Measurements from ENCODE around the gene SLX9. TPM values are rescaled to one million over a fixed set of nuclear protein-coding genes. Genes with fewer than 3 reads are reported as not detected.

SLX9 gene
- total RNA-seq, 5 donors from 2014 or later (not counting 1 experiment from before 2014, with no cell fraction given): 16.7 to 32.2 (median 26.7) TPM

GRCh38 chr21:44923480-44924084, 16.2 kb upstream of the SLX9 start:
- H3K4me1 ChIP-seq (ENCODE audit: control insufficient read depth in 1 of 2, extremely low read depth in 1 of 2, insufficient read depth in 2 of 2, low read length in 2 of 2): peaks cover 48 to 71% of the 10 kb centered on the region in 2 experiments
- Mint-ChIP-seq H3K4me3 (peak overlapping the region in 2 of 3 donors; percentile 29 to 100), H3K4me1 (peaks cover 70 to 84% (median 81%) of the 10 kb centered on the region in 3 donors), H3K27me3 (no peaks in the 10 kb centered on the region), H3K36me3 (peaks cover 2% of the 10 kb centered on the region), H3K27ac (peak overlapping the region; percentile 90 to 99), H3K9me3 (no peaks in the 10 kb centered on the region)
- no peaks in the 10 kb centered on the region for H3K9me3 ChIP-seq
- no peak overlapping the region for H3K4me3 ChIP-seq (ENCODE audit: control insufficient read depth in 1 of 2, extremely low read depth in 1 of 2, low read length in 1 of 2)
- no peak for DNase-seq
- POLR2A ChIA-PET: no interaction called here
- H3K27me3 ChIP-seq (replicated peaks in 1 of 2; ENCODE audit: control insufficient read depth in 2 of 2, extremely low read depth in 1 of 2, insufficient read depth in 2 of 2, low read length in 1 of 2): no peaks in the 10 kb centered on the region
- whole genome bisulfite sequencing (ENCODE audit: insufficient coverage): 42% methylated on average over 6 of the region's 10 CpGs
- CTCF ChIA-PET: no interaction called here
- peak overlapping the region; percentile 32 for H3K27ac ChIP-seq (ENCODE audit: low read length)
- ATAC-seq (replicated peaks in 1 of 4): no peak
- peaks cover 0 to under 1% of the 10 kb centered on the region in 2 donors for H3K36me3 ChIP-seq (ENCODE audit: control insufficient read depth in 2 of 2, extremely low read depth in 1 of 2, insufficient read depth in 1 of 2, low read length in 1 of 2)

- H3K4me1 Mint-ChIP-seq: peaks cover 78 to 94% (median 85%) of the 10 kb centered on the region in 3 donors
- CTCF ChIA-PET: interaction anchor here in 1 of 2 donors (0.6 kb wide), 1 partner anchor 14 kb away, joined by 3 read pairs; no protein-coding TSS in a partner anchor
- peak in 1 of 4 experiments; percentile 26 for ATAC-seq (replicated peaks in 1 of 4)
Measured at GRCh38 chr21:44924606-44925377, 15.0 kb upstream of the SLX9 start.

DNA sequence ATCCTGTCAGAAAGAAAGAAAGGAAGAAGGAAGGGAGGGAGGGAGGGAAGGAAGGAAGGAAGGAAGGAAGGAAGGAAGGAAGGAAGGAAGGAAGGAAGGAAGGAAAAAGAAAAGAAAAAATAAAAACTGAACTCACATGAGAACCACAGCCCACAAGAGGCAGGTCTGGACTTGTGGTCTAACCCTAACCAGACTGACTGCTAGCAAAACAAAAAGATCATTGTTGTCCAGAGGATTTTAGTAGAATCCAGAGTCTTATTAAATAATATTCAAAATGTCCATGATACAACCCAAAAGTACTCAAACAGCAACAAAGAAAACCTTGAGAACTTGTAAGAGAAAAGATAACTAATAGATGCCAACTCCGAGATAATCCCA, 14.5 kb upstream of the SLX9 start:
- POLR2A ChIA-PET: interaction anchor here in 1 of 2 donors (0.6 kb wide), 1 partner anchor 31 kb away, joined by 5 read pairs; no protein-coding TSS in a partner anchor
- peak overlapping the region; percentile 73 for H3K27ac ChIP-seq (ENCODE audit: low read length)

More at GRCh38 chr21:44924606-44925377, 15.0 kb upstream of the SLX9 start:
- no peaks in the 10 kb centered on the region for H3K27me3 ChIP-seq (replicated peaks in 1 of 2; ENCODE audit: control insufficient read depth in 2 of 2, extremely low read depth in 1 of 2, insufficient read depth in 2 of 2, low read length in 1 of 2)
- 84% methylated on average over 3 of the region's 10 CpGs for WGBS (ENCODE audit: insufficient coverage)
- Mint-ChIP-seq H3K27me3 (no peaks in the 10 kb centered on the region), H3K36me3 (peaks cover 2% of the 10 kb centered on the region), H3K9me3 (no peaks in the 10 kb centered on the region), H3K4me3 (peak overlapping the region; percentile 41 to 100 (median 57)), H3K27ac (peak overlapping the region; percentile 90 to 99)
- H3K4me3 ChIP-seq (ENCODE audit: control insufficient read depth in 1 of 2, extremely low read depth in 1 of 2, low read length in 1 of 2): peak overlapping the region in 1 of 2 donors; percentile 15
- no peaks in the 10 kb centered on the region for H3K9me3 ChIP-seq
- no peaks in the 10 kb centered on the region for H3K36me3 ChIP-seq (ENCODE audit: control insufficient read depth in 2 of 2, extremely low read depth in 1 of 2, insufficient read depth in 1 of 2, low read length in 1 of 2)
- H3K4me1 ChIP-seq (ENCODE audit: control insufficient read depth in 1 of 2, extremely low read depth in 1 of 2, insufficient read depth in 2 of 2, low read length in 2 of 2): peaks cover 50 to 80% of the 10 kb centered on the region in 2 experiments
- peak in 1 of 35 experiments; percentile 66 for DNase-seq
- POLR2A ChIA-PET: interaction anchor here in 1 of 2 donors (0.6 kb wide), 1 partner anchor 31 kb away, joined by 5 read pairs; no protein-coding TSS in a partner anchor
- peak overlapping the region; percentile 73 for H3K27ac ChIP-seq (ENCODE audit: low read length)

DNA sequence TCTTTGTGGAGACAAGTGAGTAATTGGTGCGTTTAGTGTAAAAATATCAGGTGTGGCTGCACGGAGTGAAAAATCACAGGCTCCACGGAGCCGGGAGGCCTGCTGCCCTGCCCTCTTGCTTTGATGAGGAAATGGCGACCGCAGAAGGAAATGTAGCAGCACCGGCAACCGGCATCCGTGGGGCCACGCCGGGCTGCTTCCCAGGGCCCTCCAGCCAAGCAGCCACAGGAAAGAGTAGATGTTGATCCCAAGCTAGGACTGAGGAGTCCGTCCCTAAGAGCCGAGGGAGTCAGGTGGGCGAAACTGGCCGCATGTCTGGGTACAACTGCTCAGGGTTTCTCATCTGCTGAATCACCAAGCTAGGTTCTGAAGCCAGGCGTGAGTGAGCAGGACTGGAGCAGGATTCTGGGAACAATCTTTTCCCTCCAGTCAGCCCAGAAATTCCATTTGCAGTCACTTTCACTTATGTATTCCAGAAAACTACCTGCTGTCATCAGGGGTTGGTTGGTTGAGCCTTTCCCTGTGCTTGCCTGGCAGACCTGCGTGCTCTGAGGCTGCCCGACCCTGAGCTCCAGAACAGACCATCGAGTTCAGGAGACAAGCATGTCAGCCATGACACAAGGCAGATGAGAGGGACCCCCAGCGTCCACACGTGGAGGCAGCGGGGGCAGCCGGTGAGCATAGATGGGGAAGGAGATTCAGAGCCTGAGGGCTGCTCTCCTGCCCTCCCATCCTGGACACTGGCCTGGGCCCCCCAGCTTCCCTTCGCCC, 13.3 kb upstream of the SLX9 start:
- Mint-ChIP-seq H3K36me3 (no peaks in the 10 kb centered on the region), H3K4me3 (peak overlapping the region; percentile 79 to 100 (median 87)), H3K27ac (peak overlapping the region; percentile 96 to 100), H3K9me3 (no peaks in the 10 kb centered on the region), H3K27me3 (no peaks in the 10 kb centered on the region), H3K4me1 (peaks cover 87 to 96% (median 91%) of the 10 kb centered on the region in 3 donors)
- Histone ChIP-seq H3K4me1 (ENCODE audit: control insufficient read depth in 1 of 2, extremely low read depth in 1 of 2, insufficient read depth in 2 of 2, low read length in 2 of 2) (peaks cover 55 to 90% of the 10 kb centered on the region in 2 experiments), H3K27me3 (replicated peaks in 1 of 2; ENCODE audit: control insufficient read depth in 2 of 2, extremely low read depth in 1 of 2, insufficient read depth in 2 of 2, low read length in 1 of 2) (no peaks in the 10 kb centered on the region), H3K4me3 (ENCODE audit: control insufficient read depth in 1 of 2, extremely low read depth in 1 of 2, low read length in 1 of 2) (peak overlapping the region; percentile 6 to 95), H3K36me3 (ENCODE audit: control insufficient read depth in 2 of 2, extremely low read depth in 1 of 2, insufficient read depth in 1 of 2, low read length in 1 of 2) (no peaks in the 10 kb centered on the region), H3K9me3 (no peaks in the 10 kb centered on the region), H3K27ac (ENCODE audit: low read length) (peak overlapping the region; percentile 85)
- 5% methylated on average over 23 of the region's 24 CpGs for WGBS (ENCODE audit: insufficient coverage)
- DNase-seq: peak in 31 of 35 experiments; percentile 37 to 80 (median 53)
- CTCF ChIA-PET: interaction anchor here in 1 of 2 donors (1.0 to 1.5 kb wide), 5 partner anchors 10 to 202 kb away, joined by 3 to 7 read pairs (median 5); no protein-coding TSS in a partner anchor
- POLR2A ChIA-PET: no interaction called here
- ATAC-seq (replicated peaks in 1 of 4): peak; percentile 30 to 50 (median 42)

More for the DNA sequence above, 14.5 kb upstream of the SLX9 start:
- Mint-ChIP-seq H3K27me3 (no peaks in the 10 kb centered on the region), H3K27ac (peak overlapping the region; percentile 90 to 99), H3K36me3 (no peaks in the 10 kb centered on the region), H3K4me3 (peak overlapping the region; percentile 42 to 100 (median 57)), H3K4me1 (peaks cover 84 to 94% (median 89%) of the 10 kb centered on the region in 3 donors), H3K9me3 (no peaks in the 10 kb centered on the region)
- CTCF ChIA-PET: interaction anchor here in 1 of 2 donors (0.6 kb wide), 1 partner anchor 14 kb away, joined by 3 read pairs; no protein-coding TSS in a partner anchor
- ATAC-seq (replicated peaks in 1 of 4) (no peak), DNase-seq (peak in 1 of 35 experiments; percentile 49)
- H3K9me3 ChIP-seq: no peaks in the 10 kb centered on the region
- peak overlapping the region in 1 of 2 donors; percentile 12 for H3K4me3 ChIP-seq (ENCODE audit: control insufficient read depth in 1 of 2, extremely low read depth in 1 of 2, low read length in 1 of 2)
- H3K4me1 ChIP-seq (ENCODE audit: control insufficient read depth in 1 of 2, extremely low read depth in 1 of 2, insufficient read depth in 2 of 2, low read length in 2 of 2): peaks cover 54 to 85% of the 10 kb centered on the region in 2 experiments
- no peaks in the 10 kb centered on the region for H3K36me3 ChIP-seq (ENCODE audit: control insufficient read depth in 2 of 2, extremely low read depth in 1 of 2, insufficient read depth in 1 of 2, low read length in 1 of 2)
- 88% methylated on average over 1 of the region's 1 CpG for WGBS (ENCODE audit: insufficient coverage)
- H3K27me3 ChIP-seq (replicated peaks in 1 of 2; ENCODE audit: control insufficient read depth in 2 of 2, extremely low read depth in 1 of 2, insufficient read depth in 2 of 2, low read length in 1 of 2): no peaks in the 10 kb centered on the region

DNA sequence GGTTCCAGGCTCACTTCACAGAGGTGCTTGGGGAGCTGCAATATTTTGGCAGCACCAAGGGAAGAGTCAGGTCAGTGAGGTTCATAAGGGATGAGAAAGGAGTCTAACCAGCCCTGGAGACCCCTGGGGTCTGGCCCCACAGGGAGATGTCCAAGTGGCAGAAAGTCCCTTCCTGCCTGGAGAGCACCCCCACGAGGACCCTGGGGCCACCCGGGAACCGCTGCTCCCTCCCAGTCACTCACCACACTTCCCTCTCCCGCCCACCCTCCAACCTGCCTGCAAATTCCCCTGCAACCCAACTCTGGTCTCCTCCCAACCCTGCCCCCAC, 12.6 kb upstream of the SLX9 start:
- POLR2A ChIA-PET: interaction anchor here (0.6 kb wide), 6 partner anchors 33 to 369 kb away, joined by 3 to 6 read pairs (median 5); no protein-coding TSS in a partner anchor
- peak overlapping the region; percentile 79 to 100 (median 87) for H3K4me3 Mint-ChIP-seq
- H3K27me3 Mint-ChIP-seq: no peaks in the 10 kb centered on the region
- Histone ChIP-seq H3K4me3 (ENCODE audit: control insufficient read depth in 1 of 2, extremely low read depth in 1 of 2, low read length in 1 of 2) (peak overlapping the region; percentile 6 to 95), H3K4me1 (ENCODE audit: control insufficient read depth in 1 of 2, extremely low read depth in 1 of 2, insufficient read depth in 2 of 2, low read length in 2 of 2) (peaks cover 51 to 90% of the 10 kb centered on the region in 2 experiments), H3K27me3 (replicated peaks in 1 of 2; ENCODE audit: control insufficient read depth in 2 of 2, extremely low read depth in 1 of 2, insufficient read depth in 2 of 2, low read length in 1 of 2) (no peaks in the 10 kb centered on the region), H3K27ac (ENCODE audit: low read length) (peak overlapping the region; percentile 85), H3K9me3 (no peaks in the 10 kb centered on the region), H3K36me3 (ENCODE audit: control insufficient read depth in 2 of 2, extremely low read depth in 1 of 2, insufficient read depth in 1 of 2, low read length in 1 of 2) (no peaks in the 10 kb centered on the region)
- no peak for DNase-seq
- peaks cover 81 to 88% (median 85%) of the 10 kb centered on the region in 3 donors for H3K4me1 Mint-ChIP-seq
- no peaks in the 10 kb centered on the region for H3K9me3 Mint-ChIP-seq
- peak overlapping the region; percentile 96 to 100 for H3K27ac Mint-ChIP-seq
- H3K36me3 Mint-ChIP-seq: no peaks in the 10 kb centered on the region
- 0% methylated on average over 4 of the region's 4 CpGs for WGBS (ENCODE audit: insufficient coverage)
- ATAC-seq (replicated peaks in 1 of 4): no peak
- CTCF ChIA-PET: interaction anchor here (0.6 to 1.5 kb wide), 14 partner anchors 8 to 415 kb away, joined by 3 to 9 read pairs (median 4); no protein-coding TSS in a partner anchor
